H1 (cell line): ENCODE data around the gene RHBDD1. TPM values are rescaled to one million over a fixed set of nuclear protein-coding genes. Genes with fewer than 3 reads are reported as not detected.

Experiments
- CTCF ChIA-PET: fragments of 300-600 bp; sonication (Branson Sonifier 250); formaldehyde crosslinking; loops from one replicate; lab custom pipeline; 2021; ENCODE audit not compliant: partially characterized antibody; lab: Charles Lee
- POLR2A ChIA-PET: fragments of 300-600 bp; sonication (Branson Sonifier 250); formaldehyde crosslinking; loops from one replicate; lab custom pipeline; 2021; ENCODE audit warnings: inconsistent platforms; ENCODE audit not compliant: partially characterized antibody; lab: Charles Lee
- DNase-seq, 2 experiments: peaks; one replicate each; pipeline versions ENCODE4 v3.0.0 to v3.0.0-alpha.2; 2010 to 2022; ENCODE audit warnings: low spot score in 2 of 2, low read depth in 1 of 2, mixed read lengths in 1 of 2
- FAIRE-seq: peaks from 2 replicates; lab custom pipeline; 2011; peaks lifted over from hg19 to GRCh38; lab: Jason Lieb, UNC
- H2AFZ ChIP-seq: 2 replicates; pipeline ENCODE4 v1.8.1; 2012; ENCODE audit warnings: low read length, inconsistent platforms
- H2AK5ac ChIP-seq: 2 replicates; pipeline ENCODE4 v1.6.1; 2013; ENCODE audit warnings: low read depth, low read length
- H2BK120ac ChIP-seq: replicated peaks from 2 replicates; pipeline ENCODE3; 2013; ENCODE audit warnings: low read depth, low read length, inconsistent platforms
- H2BK12ac ChIP-seq: 2 replicates; pipeline ENCODE4 v1.6.1; 2013; ENCODE audit warnings: low read depth, low read length
- H2BK15ac ChIP-seq: 2 replicates; pipeline ENCODE4 v1.6.1; 2013; ENCODE audit warnings: low read length
- H2BK20ac ChIP-seq: 2 replicates; pipeline ENCODE4 v1.6.1; 2013; ENCODE audit warnings: low read length
- H2BK5ac ChIP-seq: 2 replicates; pipeline ENCODE4 v1.6.1; 2013; ENCODE audit warnings: low read depth, low read length
- H3K14ac ChIP-seq: 2 replicates; pipeline ENCODE4 v1.6.1; 2013; ENCODE audit warnings: inconsistent platforms; ENCODE audit not compliant: insufficient read length
- H3K18ac ChIP-seq: 2 replicates; pipeline ENCODE4 v1.6.1; 2013; ENCODE audit warnings: low read length; ENCODE audit errors: extremely low read depth
- H3K23ac ChIP-seq: 2 replicates; pipeline ENCODE4 v1.6.1; 2013; ENCODE audit warnings: inconsistent platforms; ENCODE audit not compliant: insufficient read length
- H3K23me2 ChIP-seq: 2 replicates; pipeline ENCODE4 v1.6.1; 2013; ENCODE audit warnings: low read depth, low read length
- H3K27ac ChIP-seq: 2 replicates; pipeline ENCODE4 v1.6.1; 2011; ENCODE audit warnings: low read depth, low read length, inconsistent platforms
- H3K27me3 ChIP-seq, 4 experiments: replicated peaks in 1 of 4; 1 replicate in 1 of 4; 2 replicates in 3 of 4; pipeline versions ENCODE4 v1.6.1 to v1.8.1; 2011 to 2013; ENCODE audit warnings: low read length in 3 of 4, mild to moderate bottlenecking in 3 of 4, inconsistent platforms in 2 of 4, mixed read lengths in 2 of 4, moderate library complexity in 1 of 4; ENCODE audit not compliant: control insufficient read depth in 3 of 4, insufficient read depth in 3 of 4; ENCODE audit errors: extremely low read depth in 1 of 4
- H3K36me3 ChIP-seq, 4 experiments: 2 replicates each; pipeline versions ENCODE4 v1.6.1 to v1.8.1; 2011 to 2013; ENCODE audit warnings: mild to moderate bottlenecking in 4 of 4, low read length in 3 of 4, moderate library complexity in 2 of 4, control low read depth in 1 of 4, inconsistent platforms in 1 of 4; ENCODE audit not compliant: insufficient read depth in 4 of 4, control insufficient read depth in 2 of 4
- H3K4ac ChIP-seq: replicated peaks from 2 replicates; pipeline ENCODE3; 2013; ENCODE audit warnings: low read length, low read depth, mixed read lengths, inconsistent platforms; ENCODE audit not compliant: insufficient read length
- H3K4me1 ChIP-seq, 4 experiments: replicated peaks in 1 of 4; 1 replicate in 1 of 4; 2 replicates in 3 of 4; pipeline versions ENCODE4 v1.6.1 to v1.8.1; 2011 to 2013; ENCODE audit warnings: low read length in 3 of 4, inconsistent platforms in 2 of 4, mixed read lengths in 1 of 4; ENCODE audit not compliant: insufficient read depth in 4 of 4, control insufficient read depth in 3 of 4
- H3K4me2 ChIP-seq, 2 experiments: 2 replicates each; pipeline versions ENCODE4 v1.6.1 to v1.8.1; 2011 to 2013; ENCODE audit warnings: low read depth in 2 of 2, low read length in 2 of 2, control low read depth in 1 of 2, inconsistent platforms in 1 of 2, mild to moderate bottlenecking in 1 of 2; ENCODE audit not compliant: insufficient read depth in 1 of 2
- H3K4me3 ChIP-seq, 4 experiments: fragments of 200-600, 300-600 bp in 1 of 4; sonication (generic), shearing (Covaris generic), sonication (Bioruptor Twin) in 1 of 4; 2 replicates each; pipeline versions ENCODE4 v1.5.1 to v1.8.1; 2011 to 2016; ENCODE audit warnings: low read length in 4 of 4, low read depth in 3 of 4, control low read depth in 2 of 4, inconsistent platforms in 2 of 4, mild to moderate bottlenecking in 2 of 4, mixed read lengths in 1 of 4, moderate library complexity in 1 of 4; ENCODE audit not compliant: insufficient read depth in 2 of 4; ENCODE audit errors: extremely low read depth in 1 of 4
- H3K56ac ChIP-seq: replicated peaks from 2 replicates; pipeline ENCODE3; 2013; ENCODE audit warnings: low read depth, mild to moderate bottlenecking, mixed read lengths, low read length, inconsistent platforms; ENCODE audit not compliant: insufficient read length
- H3K79me1 ChIP-seq: 2 replicates; pipeline ENCODE4 v1.6.1; 2013; ENCODE audit warnings: low read depth, low read length, control low read depth
- H3K79me2 ChIP-seq, 2 experiments: 2 replicates each; pipeline versions ENCODE4 v1.6.1 to v1.8.1; 2012 to 2013; ENCODE audit warnings: low read length in 2 of 2, mild to moderate bottlenecking in 2 of 2, inconsistent platforms in 1 of 2; ENCODE audit not compliant: insufficient read depth in 2 of 2, control insufficient read depth in 1 of 2
- H3K9ac ChIP-seq, 4 experiments: replicated peaks in 1 of 4; 1 replicate in 1 of 4; 2 replicates in 3 of 4; pipeline versions ENCODE4 v1.6.1 to v1.8.1; 2011 to 2013; ENCODE audit warnings: low read depth in 3 of 4, low read length in 3 of 4, control low read depth in 2 of 4, mild to moderate bottlenecking in 2 of 4, moderate library complexity in 2 of 4, inconsistent platforms in 1 of 4; ENCODE audit errors: extremely low read depth in 1 of 4
- H3K9me3 ChIP-seq, 2 experiments: 2 replicates each; pipeline versions ENCODE4 v1.6.1 to v1.8.1; 2012 to 2013; ENCODE audit warnings: mild to moderate bottlenecking in 2 of 2, moderate library complexity in 2 of 2, control low read depth in 1 of 2, inconsistent platforms in 1 of 2, low read depth in 1 of 2, low read length in 1 of 2, mixed read lengths in 1 of 2; ENCODE audit not compliant: insufficient read depth in 2 of 2
- H4K20me1 ChIP-seq, 2 experiments: replicated peaks in 1 of 2; 2 replicates each; pipeline versions ENCODE3 to v1.8.1; 2011 to 2013; ENCODE audit warnings: inconsistent platforms in 2 of 2, low read length in 2 of 2, mild to moderate bottlenecking in 1 of 2; ENCODE audit not compliant: insufficient read depth in 2 of 2, control insufficient read depth in 1 of 2
- H4K5ac ChIP-seq: 2 replicates; pipeline ENCODE4 v1.6.1; 2013; ENCODE audit warnings: low read length, low read depth, mixed read lengths, inconsistent platforms; ENCODE audit not compliant: insufficient read length
- H4K8ac ChIP-seq: 2 replicates; pipeline ENCODE4 v1.8.0; 2013; ENCODE audit warnings: mild to moderate bottlenecking, moderate library complexity, low read length, inconsistent platforms; ENCODE audit not compliant: insufficient read depth; ENCODE audit errors: extremely low read depth
- H4K91ac ChIP-seq: replicated peaks from 2 replicates; pipeline ENCODE3; 2013; ENCODE audit warnings: low read length, mixed read lengths, inconsistent platforms; ENCODE audit not compliant: insufficient read length
- GTF2F1 ChIP-seq: IDR thresholded peaks from 2 replicates; pipeline ENCODE4 v1.6.1; 2012; ENCODE audit warnings: low read depth, low read length, improper control_type of control experiment, borderline replicate concordance
- RFX5 ChIP-seq: IDR thresholded peaks from 2 replicates; pipeline ENCODE4 v1.6.1; 2011; ENCODE audit warnings: low read depth, low read length, improper control_type of control experiment, borderline replicate concordance
- RNF2 ChIP-seq: fragments of 200-900, 300-1000 bp; sonication (generic); IDR thresholded peaks from 2 replicates; pipeline ENCODE4 v1.7.1; 2016; ENCODE audit warnings: borderline replicate concordance, low read depth, mild to moderate bottlenecking, antibody characterized with exemption, low read length; ENCODE audit not compliant: poor library complexity, severe bottlenecking; ENCODE audit errors: missing control alignments
- RXRA ChIP-seq: IDR thresholded peaks from 2 replicates; pipeline ENCODE4 v1.6.1; 2011; ENCODE audit warnings: low read depth, mild to moderate bottlenecking, low read length, moderate library complexity; ENCODE audit not compliant: insufficient read depth
- SIX5 ChIP-seq: IDR thresholded peaks from 2 replicates; pipeline ENCODE4 v1.6.1; 2011; ENCODE audit warnings: mild to moderate bottlenecking, low read depth, low read length
- SP2 ChIP-seq: IDR thresholded peaks from 2 replicates; pipeline ENCODE4 v1.6.1; 2012; ENCODE audit warnings: mild to moderate bottlenecking, low read length, inconsistent platforms
- WGBS, 2 experiments: shearing (Covaris generic) in 1 of 2; methylation state at CpG; one replicate each; pipeline versions ENCODE4 v1.1.6 to v1.1.7; 2013 to 2015; ENCODE audit warnings: low lambda C conversion rate in 2 of 2, mixed read lengths in 2 of 2, inconsistent platforms in 1 of 2, low coverage in 1 of 2, missing lambda C conversion rate in 1 of 2; ENCODE audit not compliant: insufficient replicate concordance in 2 of 2, insufficient coverage in 1 of 2, insufficient read length in 1 of 2; ENCODE audit errors: extremely low coverage in 1 of 2, missing lambda C conversion rate in 1 of 2; 5-methylcytosine and 5-hydroxymethylcytosine counted together
- polyA plus RNA-seq, 7 experiments: library from polyadenylated mRNA; depleted of rRNA in 3 of 7; stranded (reverse) in 5 of 7; unstranded in 2 of 7; fragments of >200 nt in 5 of 7; fragments of 200-250 nt in 2 of 7; gene quantifications; 1 replicate in 5 of 7; 2 replicates in 1 of 7; 4 replicates in 1 of 7; pipeline versions ENCODE4 v1.2.1 to v1.2.3, GENCODE V29; 2011 to 2013; ENCODE audit warnings: missing spikeins in 2 of 7, mixed read lengths in 2 of 7
- total RNA-seq: library from RNA; stranded (reverse); fragmentation: NEBNext Ultra II Directional; extraction: Animal tissue kit (Norgen Biotek cat#: 25700); gene quantifications from 2 replicates; pipeline ENCODE4 v1.2.1, GENCODE V29; 2021

RHBDD1 gene
- total and polyA plus RNA-seq, 2 of the 8 experiments (the other 6 are each of a cell fraction or from before 2014, with no cell fraction given): 10.5 to 23.1 TPM

GRCh38 chr2:226803410-226803809, 32.4 kb upstream of the RHBDD1 start:
- Histone ChIP-seq H3K27ac (no peak overlapping the region), H3K23me2 (peaks cover 16% of the 10 kb centered on the region), H2BK15ac (no peak overlapping the region), H3K79me2 (no peaks in the 10 kb centered on the region), H2AK5ac (no peak overlapping the region), H2BK20ac (no peak overlapping the region), H3K36me3 (no peaks in the 10 kb centered on the region), H3K4me2 (no peak overlapping the region), H3K18ac (no peak overlapping the region), H3K4ac (no peak overlapping the region), H3K23ac (no peak overlapping the region), H3K9me3 (no peaks in the 10 kb centered on the region), H3K4me3 (no peak overlapping the region), H2BK12ac (no peak overlapping the region), H4K91ac (no peak overlapping the region), H2AFZ (no peak overlapping the region), H3K14ac (no peak overlapping the region), H3K9ac (no peak overlapping the region), H2BK120ac (no peak overlapping the region), H4K5ac (no peak overlapping the region), H3K27me3 (no peaks in the 10 kb centered on the region), H3K56ac (no peak overlapping the region), H2BK5ac (no peak overlapping the region), H4K20me1 (no peaks in the 10 kb centered on the region), H3K79me1 (no peaks in the 10 kb centered on the region), H4K8ac (no peak overlapping the region), H3K4me1 (peaks cover 0 to 4% (median 2%) of the 10 kb centered on the region in 4 experiments; a peak in 4 of 7 replicates)
- DNase-seq (no peak), FAIRE-seq (no peak)
- CTCF ChIA-PET: interaction anchor here (0.7 to 2.6 kb wide), 23 partner anchors 8 to 1138 kb away, joined by 3 to 22 read pairs (median 5); partner anchors contain the start of gene RHBDD1
- 79% methylated on average over 1 of the region's 1 CpG; no CpG with 5 or more reads in 1 of the 2 experiments for WGBS, 2 experiments
- no peak for TF ChIP-seq GTF2F1
- no peak for TF ChIP-seq SIX5
- no peak for TF ChIP-seq RNF2
- TF ChIP-seq RFX5: no peak
- no peak for TF ChIP-seq RXRA
- no peak for TF ChIP-seq SP2
- POLR2A ChIA-PET: no interaction called here
